GM18526 (cell line): ENCODE measurements around the gene TRIM22.

ENCODE experiments used
- POLR2A ChIP-seq: IDR thresholded peaks from 3 replicates; pipeline ENCODE4 v1.6.1; 2011; ENCODE audit not compliant: insufficient read length; ENCODE audit errors: extremely low read depth

The TRIM22 gene

GRCh38 chr11:5686426-5686825 is 3.2 kb upstream of the TRIM22 start:
- TF ChIP-seq POLR2A: no peak

GRCh38 chr11:5688482-5688881 is 1.1 kb upstream of the TRIM22 start:
- TF ChIP-seq POLR2A: no peak

GRCh38 chr11:5690216-5690615 is 626 bp downstream of the TRIM22 start:
- TF ChIP-seq POLR2A: no peak

- TF ChIP-seq POLR2A: peak; percentile 16
Measured at GRCh38 chr11:5690736-5691135, 1.1 kb downstream of the TRIM22 start.

- TF ChIP-seq POLR2A: no peak
Measured at GRCh38 chr11:5691964-5692361, 2.4 kb downstream of the TRIM22 start.

GRCh38 chr11:5694642-5695041 is 5.1 kb downstream of the TRIM22 start:
- TF ChIP-seq POLR2A: no peak

- TF ChIP-seq POLR2A: no peak
Measured at GRCh38 chr11:5695580-5695979, 6.0 kb downstream of the TRIM22 start.

- TF ChIP-seq POLR2A: no peak
Measured at GRCh38 chr11:5696210-5696609, 6.6 kb downstream of the TRIM22 start.

- no peak for TF ChIP-seq POLR2A
Measured at GRCh38 chr11:5698281-5698680, 8.7 kb downstream of the TRIM22 start.

GRCh38 chr11:5700421-5701054 is 10.9 kb downstream of the TRIM22 start:
- TF ChIP-seq POLR2A: no peak

- no peak for TF ChIP-seq POLR2A
Measured at GRCh38 chr11:5701055-5701577, 11.5 kb downstream of the TRIM22 start.

GRCh38 chr11:5703741-5704536 is 14.3 kb downstream of the TRIM22 start:
- no peak for TF ChIP-seq POLR2A

GRCh38 chr11:5705688-5706087 is 16.1 kb downstream of the TRIM22 start:
- TF ChIP-seq POLR2A: no peak

- no peak for TF ChIP-seq POLR2A
Measured at GRCh38 chr11:5712507-5712906, 22.9 kb downstream of the TRIM22 start.

- no peak for TF ChIP-seq POLR2A
Measured at GRCh38 chr11:5713695-5714094, 24.1 kb downstream of the TRIM22 start.

GRCh38 chr11:5719703-5720495 is 30.3 kb downstream of the TRIM22 start:
- no peak for TF ChIP-seq POLR2A
